CD8-positive, alpha-beta memory T cell (primary cell): Measurements from ENCODE around the gene GSTT4. TPM values are rescaled to one million over a fixed set of nuclear protein-coding genes. Genes with fewer than 3 reads are reported as not detected.
"Not testable (repeated sequence)": the region's sequence is repeated elsewhere in the genome, so short reads cannot be mapped to it uniquely, and the experiment has no call there.

Experiments used
- CTCF ChIA-PET: fragments of 350-600 bp; sonication (Branson Sonifier 250); formaldehyde crosslinking; loops from one replicate; lab custom pipeline; 2021; ENCODE audit warnings: antibody characterized with exemption; lab: Charles Lee
- POLR2A ChIA-PET: fragments of 350-600 bp; sonication (Branson Sonifier 250); formaldehyde crosslinking; loops from one replicate; lab custom pipeline; 2021; ENCODE audit warnings: antibody characterized with exemption; lab: Charles Lee
- DNase-seq, 5 donors: peaks; one replicate each; pipeline versions ENCODE4 v3.0.0 to v3.0.0-alpha.2; 2020 to 2022; ENCODE audit warnings: mixed read lengths in 1 of 5
- H3K27ac ChIP-seq: one replicate; pipeline ENCODE4 v1.7.0; 2013; ENCODE audit warnings: low read depth, mild to moderate bottlenecking, low read length, moderate library complexity
- H3K27me3 ChIP-seq: 2 replicates; pipeline ENCODE4 v1.7.0; 2013; ENCODE audit warnings: low read length, mild to moderate bottlenecking; ENCODE audit not compliant: insufficient read depth, poor library complexity, severe bottlenecking
- H3K36me3 ChIP-seq: 2 replicates; pipeline ENCODE4 v1.7.0; 2013; ENCODE audit warnings: mild to moderate bottlenecking, low read length, moderate library complexity; ENCODE audit not compliant: insufficient read depth
- H3K4me1 ChIP-seq: 2 replicates; pipeline ENCODE4 v1.7.0; 2013; ENCODE audit warnings: mild to moderate bottlenecking, low read length, moderate library complexity; ENCODE audit not compliant: insufficient read depth
- H3K4me3 ChIP-seq: 2 replicates; pipeline ENCODE4 v1.7.0; 2013; ENCODE audit warnings: mild to moderate bottlenecking, low read length
- H3K9me3 ChIP-seq: 2 replicates; pipeline ENCODE4 v1.7.0; 2013; ENCODE audit warnings: mild to moderate bottlenecking, low read length
- H3K27ac Mint-ChIP-seq, 8 donors: one replicate each; pipeline ENCODE4 v1.8.0; 2020 to 2021; ENCODE audit warnings: mixed read lengths in 8 of 8, mild to moderate bottlenecking in 6 of 8, inconsistent platforms in 3 of 8, moderate library complexity in 3 of 8
- H3K27me3 Mint-ChIP-seq, 2 donors: one replicate each; pipeline ENCODE4 v1.8.0; 2020 to 2021; ENCODE audit warnings: mixed read lengths in 2 of 2, mild to moderate bottlenecking in 1 of 2, moderate library complexity in 1 of 2
- H3K36me3 Mint-ChIP-seq, 3 donors: one replicate each; pipeline ENCODE4 v1.8.0; 2020 to 2021; ENCODE audit warnings: mixed read lengths in 3 of 3, inconsistent platforms in 1 of 3, mild to moderate bottlenecking in 1 of 3
- H3K4me1 Mint-ChIP-seq, 3 donors: one replicate each; pipeline ENCODE4 v1.8.0; 2020 to 2021; ENCODE audit warnings: mixed read lengths in 3 of 3, inconsistent platforms in 1 of 3, mild to moderate bottlenecking in 1 of 3
- H3K4me3 Mint-ChIP-seq, 7 donors: one replicate each; pipeline ENCODE4 v1.8.0; 2020 to 2021; ENCODE audit warnings: mixed read lengths in 7 of 7, mild to moderate bottlenecking in 6 of 7, moderate library complexity in 4 of 7, inconsistent platforms in 2 of 7
- H3K9me3 Mint-ChIP-seq, 5 donors: one replicate each; pipeline ENCODE4 v1.8.0; 2020 to 2022; ENCODE audit warnings: mixed read lengths in 5 of 5, mild to moderate bottlenecking in 3 of 5, moderate library complexity in 2 of 5, inconsistent platforms in 1 of 5
- polyA plus RNA-seq: library from polyadenylated mRNA; unstranded; fragments of 300-500 nt; fragmentation: Illumina TruSeq; gene quantifications from one replicate; pipeline ENCODE4 v1.2.3, GENCODE V29; 2021
- total RNA-seq, 2 experiments: library from RNA; stranded (reverse); gene quantifications; one replicate each; pipeline ENCODE4 v1.2.3, GENCODE V29; 2021

GSTT4 gene
- total and polyA plus RNA-seq, 3 experiments from 2014 or later = not detected

GRCh38 chr22:23999779-24000178, 5.5 kb downstream of the GSTT4 start:
- H3K36me3 Mint-ChIP-seq, H3K4me1 Mint-ChIP-seq, H3K36me3 ChIP-seq, H3K9me3 Mint-ChIP-seq, CTCF ChIA-PET, H3K4me3 Mint-ChIP-seq, POLR2A ChIA-PET, H3K27ac ChIP-seq, H3K4me3 ChIP-seq, H3K27me3 ChIP-seq, H3K4me1 ChIP-seq, H3K9me3 ChIP-seq, DNase-seq: not testable (repeated sequence)
- Mint-ChIP-seq H3K27ac (peak overlapping the region in 1 of 8 donors; percentile 12), H3K27me3 (peaks cover 4 to 24% of the 10 kb centered on the region in 2 donors)

- Mint-ChIP-seq H3K27me3 (peaks cover 4 to 12% of the 10 kb centered on the region in 2 donors), H3K27ac (no peak overlapping the region), H3K36me3 (no peaks in the 10 kb centered on the region), H3K9me3 (no peaks in the 10 kb centered on the region), H3K4me3 (no peak overlapping the region), H3K4me1 (peaks cover 0 to 5% (median 0%) of the 10 kb centered on the region in 3 donors)
- H3K4me3 ChIP-seq = no peak overlapping the region
- H3K9me3 ChIP-seq = no peaks in the 10 kb centered on the region
- no peak overlapping the region for H3K27ac ChIP-seq
- no peaks in the 10 kb centered on the region for H3K4me1 ChIP-seq
- POLR2A ChIA-PET = no interaction called here
- DNase-seq = no peak
- CTCF ChIA-PET = no interaction called here
- H3K27me3 ChIP-seq = no peaks in the 10 kb centered on the region
- no peaks in the 10 kb centered on the region for H3K36me3 ChIP-seq
These were observed 8.2 kb downstream of the GSTT4 start for GRCh38 chr22:23997092-23997491.

- H3K27ac ChIP-seq, H3K27me3 Mint-ChIP-seq, H3K4me1 ChIP-seq, POLR2A ChIA-PET, H3K36me3 Mint-ChIP-seq, DNase-seq, H3K27me3 ChIP-seq, H3K27ac Mint-ChIP-seq, H3K4me1 Mint-ChIP-seq, H3K4me3 ChIP-seq, CTCF ChIA-PET, H3K9me3 Mint-ChIP-seq, H3K36me3 ChIP-seq, H3K9me3 ChIP-seq: not testable (repeated sequence)
- H3K4me3 Mint-ChIP-seq = peak overlapping the region in 1 of 7 donors; percentile 40
These were observed 11.6 kb downstream of the GSTT4 start for GRCh38 chr22:23993581-23994177.

DNA sequence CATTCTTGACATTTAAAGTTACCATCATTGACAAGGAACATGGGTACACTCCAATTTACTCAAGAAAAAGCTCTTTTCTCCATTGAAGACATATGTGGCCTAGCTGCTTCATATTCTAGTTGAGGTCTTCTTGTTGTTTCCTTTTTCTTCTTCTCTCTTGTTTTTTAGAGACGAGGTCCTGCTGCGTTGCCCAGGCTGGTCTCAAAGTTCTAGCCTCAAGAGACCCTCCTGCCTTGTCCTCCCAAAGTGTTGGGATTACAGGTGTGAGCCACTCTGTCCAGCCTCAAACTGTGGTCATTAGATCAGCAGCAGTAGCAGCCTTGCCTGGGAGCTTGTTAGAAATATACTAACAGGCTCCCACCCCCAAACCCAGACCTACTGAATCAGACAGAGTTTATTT, 12.2 kb downstream of the GSTT4 start:
- H3K4me3 ChIP-seq, H3K4me1 Mint-ChIP-seq, CTCF ChIA-PET, H3K27me3 Mint-ChIP-seq, H3K36me3 Mint-ChIP-seq, DNase-seq, H3K4me1 ChIP-seq, H3K9me3 ChIP-seq, H3K36me3 ChIP-seq, H3K27me3 ChIP-seq, H3K27ac ChIP-seq, POLR2A ChIA-PET, H3K4me3 Mint-ChIP-seq, H3K9me3 Mint-ChIP-seq: not testable (repeated sequence)
- peak overlapping the region in 3 of 8 donors; percentile 14 to 71 (median 56) for H3K27ac Mint-ChIP-seq

- H3K9me3 ChIP-seq, CTCF ChIA-PET, H3K4me3 ChIP-seq, H3K27me3 Mint-ChIP-seq, H3K36me3 ChIP-seq, H3K36me3 Mint-ChIP-seq, H3K9me3 Mint-ChIP-seq, H3K27me3 ChIP-seq, H3K4me1 ChIP-seq, H3K4me1 Mint-ChIP-seq, H3K4me3 Mint-ChIP-seq, H3K27ac Mint-ChIP-seq, POLR2A ChIA-PET, DNase-seq, H3K27ac ChIP-seq: not testable (repeated sequence)
These were observed 15.5 kb downstream of the GSTT4 start for GRCh38 chr22:23989583-23990244.

DNA sequence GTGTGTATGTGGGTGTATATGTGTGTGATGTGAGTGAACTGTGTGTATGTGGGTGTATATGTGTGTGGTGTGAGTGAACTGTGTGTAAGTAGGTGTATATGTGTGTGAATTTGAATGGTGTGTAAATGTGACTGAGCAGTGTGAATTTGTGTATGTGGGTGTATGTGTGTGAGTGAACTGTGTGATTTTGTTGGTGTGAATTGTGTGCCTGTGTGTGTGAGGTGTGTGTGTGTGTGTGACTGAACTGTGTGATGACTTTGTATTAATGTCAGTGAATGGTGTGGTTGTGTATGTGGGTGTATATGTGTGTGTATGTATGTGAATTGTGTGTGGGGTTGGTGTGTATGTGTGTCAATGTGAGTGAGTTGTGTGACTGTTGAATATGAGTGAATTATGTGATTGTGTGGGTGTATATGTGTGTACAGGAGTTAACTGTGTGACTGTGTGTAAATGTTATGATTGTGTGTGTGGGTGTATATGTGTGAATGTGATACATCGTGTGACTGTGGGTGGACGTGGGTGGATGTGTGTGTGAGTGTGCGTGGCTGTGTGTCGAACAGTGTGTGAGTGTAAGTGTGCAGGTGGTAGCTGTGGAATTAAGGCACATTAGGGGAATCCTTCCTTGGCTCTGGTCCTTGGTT, 18.6 kb downstream of the GSTT4 start:
- H3K36me3 ChIP-seq, H3K9me3 ChIP-seq, H3K9me3 Mint-ChIP-seq, CTCF ChIA-PET, H3K4me3 Mint-ChIP-seq, H3K4me1 ChIP-seq, H3K27ac Mint-ChIP-seq, POLR2A ChIA-PET, H3K27me3 ChIP-seq, DNase-seq, H3K27me3 Mint-ChIP-seq, H3K36me3 Mint-ChIP-seq, H3K4me3 ChIP-seq, H3K27ac ChIP-seq, H3K4me1 Mint-ChIP-seq: not testable (repeated sequence)

GRCh38 chr22:23986089-23986488, 19.2 kb downstream of the GSTT4 start:
- H3K4me3 ChIP-seq, H3K36me3 ChIP-seq, H3K4me3 Mint-ChIP-seq, H3K27me3 ChIP-seq, H3K4me1 ChIP-seq, H3K9me3 Mint-ChIP-seq, H3K9me3 ChIP-seq, H3K27ac Mint-ChIP-seq, H3K27ac ChIP-seq, POLR2A ChIA-PET, H3K27me3 Mint-ChIP-seq, H3K4me1 Mint-ChIP-seq, CTCF ChIA-PET, H3K36me3 Mint-ChIP-seq, DNase-seq: not testable (repeated sequence)

DNA sequence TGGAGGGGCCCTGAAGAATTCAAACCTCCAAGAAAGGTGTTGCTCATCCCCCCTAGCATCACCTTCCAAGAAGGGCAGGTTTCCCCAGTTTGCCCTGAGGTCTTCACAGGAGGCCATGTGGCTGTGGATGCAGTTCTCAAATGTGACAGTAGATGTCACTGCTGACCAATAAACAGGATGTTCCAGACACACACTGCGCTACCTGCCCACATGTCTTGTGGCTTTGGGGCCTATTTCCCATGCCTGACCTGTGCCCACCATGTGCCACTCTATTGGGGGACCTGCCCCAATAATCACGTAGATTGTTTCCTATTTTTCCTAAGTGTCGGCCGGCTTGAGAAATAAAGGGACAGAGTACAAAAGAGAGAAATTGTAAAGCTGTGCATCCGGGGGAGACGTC, 20.8 kb downstream of the GSTT4 start:
- peak overlapping the region in 2 of 8 donors; percentile 81 to 86 for H3K27ac Mint-ChIP-seq

More for the DNA sequence above, 20.8 kb downstream of the GSTT4 start:
- H3K36me3 ChIP-seq = no peaks in the 10 kb centered on the region
- ChIA-PET POLR2A (no interaction called here), CTCF (no interaction called here)
- Mint-ChIP-seq H3K27me3 (peaks cover 0 to 3% of the 10 kb centered on the region in 2 donors), H3K36me3 (no peaks in the 10 kb centered on the region), H3K4me3 (no peak overlapping the region), H3K4me1 (peaks cover 0 to 4% (median 3%) of the 10 kb centered on the region in 3 donors), H3K9me3 (no peaks in the 10 kb centered on the region)
- H3K4me1 ChIP-seq = no peaks in the 10 kb centered on the region
- no peak overlapping the region for H3K27ac ChIP-seq
- H3K4me3 ChIP-seq = no peak overlapping the region
- peak in 2 of 5 donors; percentile 51 for DNase-seq
- no peaks in the 10 kb centered on the region for H3K27me3 ChIP-seq
- H3K9me3 ChIP-seq = no peaks in the 10 kb centered on the region
